Stimulated activated CD4-positive, alpha-beta T cell treated with anti-CD3 and anti-CD28 coated beads, Interleukin-12 subunit alpha, Interleukin-12 subunit beta, amount 100 ng/mL, for 48 hours (primary cell): ENCODE data around the gene SLC17A7.

Experiments used
- DNase-seq, 3 donors: peaks; one replicate each; pipeline ENCODE4 v3.0.0-alpha.2; 2020; ENCODE audit warnings: low read depth in 2 of 3, low spot score in 1 of 3

Gene SLC17A7

GRCh38 chr19:49428547-49429451 is 12.5 kb downstream of the SLC17A7 start:
- DNase-seq = no peak

DNA sequence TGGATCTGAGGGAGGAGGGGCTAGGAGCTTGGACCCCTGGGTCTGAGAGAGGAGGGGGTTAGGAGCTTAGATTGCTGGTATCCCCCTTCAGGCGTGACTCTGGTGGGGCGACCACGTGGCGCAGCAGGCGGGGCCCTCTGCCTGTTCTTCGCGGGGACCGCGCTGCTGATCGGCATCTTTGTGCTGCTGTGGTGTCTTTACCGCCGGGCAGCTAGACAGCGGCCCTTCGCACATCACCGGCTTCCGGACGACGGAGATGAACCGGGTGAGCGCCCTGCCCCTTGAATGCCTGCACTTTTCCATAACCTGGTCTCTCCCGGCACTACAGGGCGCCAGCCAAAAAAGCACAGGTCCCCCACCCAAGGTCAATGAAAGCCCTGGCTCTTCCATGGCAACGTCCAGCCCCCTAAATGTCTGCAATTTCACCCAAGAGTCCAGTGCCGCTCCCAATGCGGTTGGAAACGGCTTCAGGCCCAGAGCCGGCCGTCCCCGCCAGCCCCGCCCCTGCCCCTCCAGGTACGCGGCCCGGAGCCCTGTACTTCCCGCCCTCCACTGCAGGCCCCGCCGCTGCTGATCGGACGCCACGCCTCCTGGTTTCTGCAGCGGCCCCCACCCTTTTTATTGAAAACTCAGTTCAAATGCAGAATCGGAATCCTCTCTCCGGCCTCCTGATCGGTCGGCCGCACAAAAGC is 13.3 kb downstream of the SLC17A7 start:
- DNase-seq = no peak

DNA sequence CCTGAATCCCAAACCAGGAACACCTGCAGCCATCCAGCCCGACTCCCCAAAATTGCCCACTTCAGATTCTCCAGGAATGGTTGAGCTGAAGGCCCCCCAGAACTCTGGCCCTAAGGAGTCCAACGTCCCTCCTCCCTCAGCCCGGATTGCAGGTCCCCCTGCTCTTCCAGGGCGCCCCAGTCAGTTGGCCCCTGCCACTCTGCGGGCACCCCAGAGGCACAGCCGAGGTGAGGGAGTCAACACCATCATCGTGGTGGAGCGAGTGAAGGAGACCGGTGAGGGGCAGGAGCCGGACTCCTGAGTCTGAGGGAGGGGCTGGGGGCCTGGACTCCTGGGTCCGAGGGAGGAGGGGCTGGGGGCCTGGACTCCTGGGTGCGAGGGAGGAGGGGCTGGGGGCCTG is 14.0 kb downstream of the SLC17A7 start:
- no peak for DNase-seq

DNA sequence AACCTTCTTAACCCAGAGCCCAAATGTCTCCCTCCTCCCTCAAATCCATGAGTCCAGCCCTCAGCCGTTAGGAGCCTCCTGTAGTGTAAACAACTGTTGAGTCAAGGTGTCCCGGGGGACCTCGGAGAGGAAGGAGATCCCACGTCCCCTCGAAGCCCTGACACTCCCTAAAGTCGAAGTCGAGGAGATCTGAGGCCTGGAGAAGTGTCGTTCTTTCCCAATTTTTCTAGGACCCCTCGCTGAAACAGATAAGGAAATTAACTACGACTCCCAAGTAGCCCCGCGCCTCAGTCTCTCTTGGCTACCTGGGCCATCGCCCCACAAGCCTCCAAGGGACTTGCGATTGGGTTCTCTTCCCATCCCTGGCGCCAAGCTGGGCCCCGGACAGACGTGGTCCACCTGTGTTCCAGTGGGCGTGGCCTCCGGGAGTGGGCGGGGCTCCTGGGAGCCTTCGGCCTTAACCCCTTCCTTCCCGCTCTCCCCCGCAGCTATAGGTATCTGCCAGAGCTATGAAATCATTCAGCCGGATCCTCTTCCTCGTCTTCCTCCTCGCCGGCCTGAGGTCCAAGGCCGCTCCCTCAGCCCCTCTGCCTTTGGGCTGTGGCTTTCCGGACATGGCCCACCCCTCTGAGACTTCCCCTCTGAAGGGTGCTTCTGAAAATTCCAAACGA is 15.3 kb downstream of the SLC17A7 start:
- DNase-seq = peak in 1 of 3 donors; percentile 34

DNA sequence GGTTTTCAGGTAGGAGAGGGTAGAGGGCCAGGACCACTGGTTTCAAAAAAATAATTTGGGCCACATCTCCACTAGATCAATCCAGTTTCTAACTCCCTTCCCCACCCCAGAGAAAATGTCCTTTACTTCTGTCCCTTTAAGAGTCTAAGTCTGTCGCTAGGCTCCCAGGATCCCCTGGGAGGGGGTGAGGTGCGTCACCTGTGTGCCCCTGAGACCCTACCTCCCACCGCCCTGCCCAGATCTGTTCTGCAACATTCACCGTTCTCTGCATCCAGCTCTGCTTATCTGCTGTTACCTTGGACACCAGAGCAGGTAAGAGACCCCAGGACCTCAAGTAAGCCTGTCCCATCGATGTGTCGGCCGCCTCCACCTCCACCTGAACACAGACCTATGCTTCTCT is 16.1 kb downstream of the SLC17A7 start, which contains the start of gene GFY:
Gene GFY (plus strand): TSS at position 211 of the 400 bp plus-strand sequence. CDS start 1,043 bp downstream, outside the sequence.
- DNase-seq = no peak

DNA sequence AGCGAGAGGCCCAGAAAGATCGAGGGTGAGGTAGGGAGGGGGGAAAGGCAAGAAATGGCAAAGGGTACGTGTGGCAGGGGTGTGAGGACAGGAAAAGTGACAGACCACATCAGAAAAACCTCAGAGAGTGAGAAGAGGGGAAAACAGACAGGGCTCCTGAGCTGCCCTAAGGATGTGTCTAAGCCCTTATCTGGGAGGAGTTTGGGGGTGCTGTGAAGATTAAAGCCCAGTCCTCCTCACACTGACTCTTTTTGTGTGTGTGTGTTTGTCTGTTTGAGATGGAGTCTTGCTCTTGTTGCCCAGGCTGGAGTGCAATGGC is 17.4 kb downstream of the SLC17A7 start:
- no peak for DNase-seq

DNA sequence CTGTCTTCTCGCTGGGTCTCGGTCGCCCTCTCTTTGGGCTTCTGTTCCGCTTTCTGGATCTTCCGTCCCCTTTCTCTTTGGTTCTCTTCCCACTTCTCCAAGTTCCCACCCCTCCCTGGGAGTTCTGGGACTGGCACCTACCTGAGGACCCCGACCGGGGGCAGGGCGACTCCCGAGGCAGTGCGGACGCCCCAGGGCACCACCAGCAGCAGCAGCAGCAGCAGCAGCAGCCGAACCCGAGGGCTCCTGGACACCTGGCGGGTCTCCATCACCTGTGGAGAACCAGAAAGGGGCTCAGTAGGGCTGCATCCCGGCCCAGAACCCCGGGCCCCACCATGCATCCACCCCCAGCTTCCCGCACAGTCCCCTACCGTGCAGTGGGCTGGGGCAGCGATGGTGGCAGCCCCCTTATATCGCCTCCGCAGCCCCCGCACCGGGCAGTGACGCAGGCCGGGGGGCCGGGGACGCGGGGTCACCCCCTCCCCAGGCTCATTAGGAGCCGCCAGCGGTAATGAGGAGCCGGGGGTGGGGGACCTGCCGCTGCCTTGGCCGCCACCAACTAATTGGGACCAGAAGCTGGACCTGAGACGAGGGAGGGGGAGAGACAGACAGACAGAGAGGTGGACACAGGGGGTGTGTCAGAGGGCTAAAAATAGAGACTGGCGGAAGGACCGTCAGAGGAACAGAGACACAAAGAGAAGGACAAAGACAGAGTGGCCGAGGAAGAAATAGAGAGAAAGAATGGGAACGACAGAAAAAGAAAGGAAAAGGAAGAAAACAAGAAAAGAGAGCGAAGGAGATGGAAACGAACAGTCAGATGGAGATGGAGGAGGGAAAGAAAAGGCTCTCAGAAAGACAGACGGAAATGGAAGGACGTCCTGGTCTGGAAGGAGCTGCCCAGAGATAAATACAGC is 18.0 kb downstream of the SLC17A7 start, which contains the start of gene PTH2:
Gene PTH2 (minus strand): TSS at position 371 of the 914 bp plus-strand sequence. CDS start 102 bp downstream, at position 269.
- DNase-seq = no peak

- DNase-seq = peak in 2 of 3 donors; percentile 42 to 53
Observed at GRCh38 chr19:49422407-49423070, 18.8 kb downstream of the SLC17A7 start.

DNA sequence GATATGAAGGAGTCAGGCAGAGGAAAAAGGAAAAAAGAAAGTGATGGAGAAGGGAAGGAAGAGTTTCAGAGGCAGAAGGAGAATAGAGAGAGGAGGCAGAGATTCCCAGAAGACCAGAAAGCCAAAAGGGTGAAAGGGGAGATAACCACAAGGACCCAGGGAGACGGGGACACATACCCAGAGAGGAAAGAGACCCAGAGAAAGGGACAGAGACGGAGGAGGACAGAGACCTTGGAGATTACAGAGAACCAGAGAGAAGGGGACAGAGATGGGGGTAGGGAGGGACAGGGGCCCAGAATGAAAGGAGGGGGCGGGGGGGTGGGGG is 19.5 kb downstream of the SLC17A7 start:
- no peak for DNase-seq

- peak in 2 of 3 donors; percentile 35 to 48 for DNase-seq
Observed at GRCh38 chr19:49421039-49421877, 20.1 kb downstream of the SLC17A7 start.

GRCh38 chr19:49420227-49420626 is 21.1 kb downstream of the SLC17A7 start:
- no peak for DNase-seq

- no peak for DNase-seq
Observed at GRCh38 chr19:49419173-49419572, 22.2 kb downstream of the SLC17A7 start.

DNA sequence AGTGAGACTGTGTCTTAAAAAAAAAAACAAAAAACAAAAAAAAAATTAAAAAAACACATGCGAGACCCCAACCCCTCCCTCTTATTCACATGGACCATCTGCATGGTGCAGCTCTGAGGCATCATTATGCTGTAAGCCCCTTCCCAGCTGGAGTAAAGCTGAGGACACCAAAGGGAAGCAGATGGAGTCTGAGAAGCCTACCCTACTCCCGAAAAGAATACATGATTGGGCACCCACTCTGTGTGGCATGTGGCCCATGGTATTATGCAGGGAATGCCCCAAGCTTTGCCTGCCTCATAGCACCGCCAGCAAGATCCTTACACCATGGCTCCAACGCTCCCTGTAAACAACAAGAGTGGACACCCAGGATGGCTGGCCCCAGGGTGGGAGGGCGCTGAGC is 22.8 kb downstream of the SLC17A7 start:
- no peak for DNase-seq

- DNase-seq = no peak
Observed at GRCh38 chr19:49417088-49417487, 24.2 kb downstream of the SLC17A7 start.

DNA sequence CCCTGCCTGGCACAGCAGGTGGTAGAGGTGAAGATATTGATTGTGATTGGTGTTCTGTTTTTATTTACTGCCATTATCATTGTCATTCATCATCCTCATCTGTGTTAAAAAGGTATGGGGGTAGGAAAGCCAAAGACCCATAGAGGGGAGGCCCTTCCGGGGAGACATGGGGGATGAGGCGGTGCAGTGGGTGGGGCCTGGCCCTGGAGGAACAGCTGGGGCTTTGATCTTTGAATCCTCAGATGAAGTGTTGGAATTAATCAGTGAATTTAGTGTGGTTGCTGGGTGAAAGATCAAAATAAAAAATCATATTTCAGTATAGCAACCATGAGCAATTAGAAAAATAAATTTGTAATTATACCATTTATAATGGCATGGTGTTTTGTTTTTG is 25.5 kb downstream of the SLC17A7 start:
- DNase-seq = no peak

GRCh38 chr19:49415102-49415809 is 26.1 kb downstream of the SLC17A7 start:
- DNase-seq = no peak

DNA sequence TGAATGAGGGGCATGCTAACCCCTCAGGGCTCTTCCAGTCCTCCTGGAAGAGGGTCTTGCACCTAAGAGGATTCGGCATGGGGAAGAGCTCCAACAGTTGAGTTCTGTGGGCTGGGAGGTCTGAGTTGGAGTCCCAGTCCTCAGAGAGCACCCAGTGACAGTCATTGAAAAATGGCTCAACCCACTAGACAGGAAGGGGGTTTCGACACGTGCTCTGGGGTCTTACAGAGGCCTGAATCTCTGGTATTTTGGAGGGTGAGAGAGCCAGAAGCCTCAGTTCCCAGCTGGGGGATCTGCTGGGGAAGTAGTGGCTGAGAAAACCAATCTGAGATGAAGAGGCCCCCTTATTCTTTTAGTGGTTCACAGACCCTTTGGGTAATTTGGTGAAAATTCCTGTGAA is 27.1 kb downstream of the SLC17A7 start:
- no peak for DNase-seq

DNA sequence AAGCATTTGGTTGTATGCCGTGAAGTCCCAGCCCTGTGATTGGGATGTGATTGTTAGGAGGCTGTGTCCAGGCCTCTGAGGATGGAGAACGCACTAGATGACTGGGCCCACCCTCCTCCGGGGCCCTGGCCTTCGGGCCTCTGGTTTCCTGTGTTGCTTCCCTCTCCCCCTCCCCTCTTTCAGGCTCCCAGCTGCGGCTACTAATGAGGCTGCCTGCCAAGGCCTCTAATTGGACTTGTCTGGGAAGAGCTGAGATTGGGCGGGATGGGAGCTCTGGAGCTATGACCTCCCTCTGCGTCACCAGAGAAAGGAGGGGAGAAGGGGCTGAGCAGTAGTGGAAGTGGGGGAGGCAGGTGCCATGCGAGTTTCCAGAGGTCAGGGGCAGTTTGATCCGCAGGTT is 28.0 kb downstream of the SLC17A7 start:
- no peak for DNase-seq
